B cell (primary cell): ENCODE results near the gene CTNND1.

Experiments
- EZH2 ChIP-seq: IDR thresholded peaks from 2 replicates; pipeline ENCODE4 v1.6.1; 2012; ENCODE audit warnings: borderline replicate concordance, low read depth, mild to moderate bottlenecking, moderate library complexity, low read length; ENCODE audit not compliant: insufficient read depth, poor library complexity, severe bottlenecking
- TF ChIP-seq, protein P1 (sequence below): fragments of 200-600 bp; IDR thresholded peaks from one replicate; pipeline ENCODE4 v1.8.0; 2022; ENCODE audit warnings: antibody characterized with exemption, mild to moderate bottlenecking

DNA sequence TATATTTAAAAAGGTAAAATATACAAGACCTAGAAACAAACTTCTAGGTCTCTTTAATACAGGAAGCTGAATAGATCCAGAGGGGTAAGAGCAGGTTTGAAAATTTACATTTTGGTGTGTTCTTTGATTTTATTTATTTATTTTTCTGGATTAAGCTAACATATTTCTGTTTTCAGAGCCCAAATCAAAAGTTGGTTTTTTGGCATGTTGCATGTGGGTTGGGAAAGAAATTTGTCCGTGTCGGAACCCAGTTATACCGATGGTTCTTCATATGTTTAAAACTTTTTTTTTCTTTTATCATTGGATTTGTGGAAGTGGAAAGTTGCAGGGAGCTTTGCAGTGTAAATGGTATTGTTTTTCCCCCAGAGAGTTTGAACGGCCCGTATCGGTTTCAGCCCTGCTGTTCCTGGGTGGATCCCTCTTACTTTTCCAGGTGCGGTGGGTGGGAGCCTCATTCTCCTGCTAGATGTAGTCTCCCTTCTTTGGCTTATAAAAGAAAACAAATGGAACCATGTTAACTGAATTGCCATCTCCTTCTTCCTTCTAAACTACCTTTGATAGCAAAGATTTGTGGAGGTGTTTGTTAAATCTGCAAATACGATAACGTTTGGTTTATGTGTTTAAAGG is 746 bp downstream of the CTNND1 start:
- TF ChIP-seq, protein P1, sequence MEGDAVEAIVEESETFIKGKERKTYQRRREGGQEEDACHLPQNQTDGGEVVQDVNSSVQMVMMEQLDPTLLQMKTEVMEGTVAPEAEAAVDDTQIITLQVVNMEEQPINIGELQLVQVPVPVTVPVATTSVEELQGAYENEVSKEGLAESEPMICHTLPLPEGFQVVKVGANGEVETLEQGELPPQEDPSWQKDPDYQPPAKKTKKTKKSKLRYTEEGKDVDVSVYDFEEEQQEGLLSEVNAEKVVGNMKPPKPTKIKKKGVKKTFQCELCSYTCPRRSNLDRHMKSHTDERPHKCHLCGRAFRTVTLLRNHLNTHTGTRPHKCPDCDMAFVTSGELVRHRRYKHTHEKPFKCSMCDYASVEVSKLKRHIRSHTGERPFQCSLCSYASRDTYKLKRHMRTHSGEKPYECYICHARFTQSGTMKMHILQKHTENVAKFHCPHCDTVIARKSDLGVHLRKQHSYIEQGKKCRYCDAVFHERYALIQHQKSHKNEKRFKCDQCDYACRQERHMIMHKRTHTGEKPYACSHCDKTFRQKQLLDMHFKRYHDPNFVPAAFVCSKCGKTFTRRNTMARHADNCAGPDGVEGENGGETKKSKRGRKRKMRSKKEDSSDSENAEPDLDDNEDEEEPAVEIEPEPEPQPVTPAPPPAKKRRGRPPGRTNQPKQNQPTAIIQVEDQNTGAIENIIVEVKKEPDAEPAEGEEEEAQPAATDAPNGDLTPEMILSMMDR, result no peak
- no peak for TF ChIP-seq EZH2
